Ramos (cell line): ENCODE data around the gene NAALADL2.
"Not testable (repeated sequence)": the region's sequence is repeated elsewhere in the genome, so short reads cannot be mapped to it uniquely, and the experiment has no call there.

Experiments used
- in situ Hi-C: fragments of 300-500 bp; cut with MboI; formaldehyde crosslinking; loops from one replicate; pipeline ENCODE4 v1.14.3; 2022; ENCODE audit warnings: low sequenced_read_pairs; ENCODE audit not compliant: unreplicated experiment

The NAALADL2 gene

GRCh38 chr3:175751089-175751488 is 892.0 kb downstream of the NAALADL2 start:
- in situ Hi-C loops = no loop called here

- in situ Hi-C loops = no loop called here
Observed at GRCh38 chr3:175763948-175764347, 904.8 kb downstream of the NAALADL2 start.

- in situ Hi-C loops = no loop called here
Observed at GRCh38 chr3:175764722-175765121, 905.6 kb downstream of the NAALADL2 start.

GRCh38 chr3:175770426-175770825 is 911.3 kb downstream of the NAALADL2 start:
- in situ Hi-C loops = no loop called here

GRCh38 chr3:175777495-175777894 is 918.4 kb downstream of the NAALADL2 start:
- in situ Hi-C loops = no loop called here

- in situ Hi-C loops = no loop called here
Observed at GRCh38 chr3:175777965-175778364, 918.8 kb downstream of the NAALADL2 start.

- in situ Hi-C loops = no loop called here
Observed at GRCh38 chr3:175778994-175779393, 919.9 kb downstream of the NAALADL2 start.

- in situ Hi-C loops = not testable (repeated sequence)
Observed at GRCh38 chr3:175787109-175787508, 928.0 kb downstream of the NAALADL2 start.

- in situ Hi-C loops = no loop called here
Observed at GRCh38 chr3:175792245-175792644, 933.1 kb downstream of the NAALADL2 start.

- in situ Hi-C loops = no loop called here
Observed at GRCh38 chr3:175798326-175798725, 939.2 kb downstream of the NAALADL2 start.

- in situ Hi-C loops = no loop called here
Observed at GRCh38 chr3:175805825-175806224, 946.7 kb downstream of the NAALADL2 start.

GRCh38 chr3:175807175-175807574 is 948.0 kb downstream of the NAALADL2 start:
- in situ Hi-C loops = no loop called here

GRCh38 chr3:175818811-175819464 is 959.8 kb downstream of the NAALADL2 start:
- in situ Hi-C loops = no loop called here

GRCh38 chr3:175822766-175823491 is 963.8 kb downstream of the NAALADL2 start:
- in situ Hi-C loops = not testable (repeated sequence)

- in situ Hi-C loops = not testable (repeated sequence)
Observed at GRCh38 chr3:175825016-175825580, 966.0 kb downstream of the NAALADL2 start.

- in situ Hi-C loops = no loop called here
Observed at GRCh38 chr3:175826759-175827158, 967.6 kb downstream of the NAALADL2 start.

GRCh38 chr3:175829809-175830208 is 970.7 kb downstream of the NAALADL2 start:
- in situ Hi-C loops = not testable (repeated sequence)

- in situ Hi-C loops = not testable (repeated sequence)
Observed at GRCh38 chr3:175835763-175836162, 976.6 kb downstream of the NAALADL2 start.

- in situ Hi-C loops = no loop called here
Observed at GRCh38 chr3:175836617-175837016, 977.5 kb downstream of the NAALADL2 start.

- in situ Hi-C loops = no loop called here
Observed at GRCh38 chr3:175837962-175838361, 978.8 kb downstream of the NAALADL2 start.

GRCh38 chr3:175839366-175840005 is 980.4 kb downstream of the NAALADL2 start:
- in situ Hi-C loops = no loop called here
